Suprapubic skin (tissue), 4 donors: Measurements from ENCODE around the gene TP53BP2. TPM values are rescaled to one million over a fixed set of nuclear protein-coding genes. Genes with fewer than 3 reads are reported as not detected.

Experiments
- DNase-seq, 2 donors: peaks; one replicate each; pipeline ENCODE4 v3.0.0-alpha.2; 2019; ENCODE audit warnings: low spot score in 2 of 2
- H3K27ac ChIP-seq: fragments of 200-600 bp; sonication (generic); one replicate; pipeline ENCODE4 v1.5.1; 2019
- H3K27me3 ChIP-seq: fragments of 200-600 bp; sonication (generic); one replicate; pipeline ENCODE4 v1.5.1; 2019
- H3K36me3 ChIP-seq: fragments of 200-600 bp; sonication (generic); one replicate; pipeline ENCODE4 v1.5.1; 2019
- H3K4me1 ChIP-seq: fragments of 200-600 bp; sonication (generic); one replicate; pipeline ENCODE4 v1.5.1; 2019
- H3K4me3 ChIP-seq: fragments of 200-600 bp; sonication (generic); one replicate; pipeline ENCODE4 v1.5.1; 2019; ENCODE audit warnings: mild to moderate bottlenecking
- H3K9me3 ChIP-seq: fragments of 200-600 bp; sonication (generic); one replicate; pipeline ENCODE4 v1.5.1; 2019
- EP300 ChIP-seq: sonication (generic); formaldehyde crosslinking; IDR thresholded peaks from one replicate; pipeline ENCODE4 v1.6.1; 2017; ENCODE audit warnings: antibody characterized with exemption
- POLR2A ChIP-seq, 2 donors: fragments of 450-650 bp; IDR thresholded peaks; one replicate each; pipeline ENCODE4 v1.6.1; 2017; ENCODE audit warnings: antibody characterized with exemption in 2 of 2, mild to moderate bottlenecking in 2 of 2, moderate library complexity in 2 of 2
- POLR2AphosphoS5 ChIP-seq, 3 donors: sonication (generic); formaldehyde crosslinking; IDR thresholded peaks; one replicate each; pipeline ENCODE4 v1.6.1; 2017; ENCODE audit warnings: antibody characterized with exemption in 3 of 3
- WGBS: methylation state at CpG from one replicate; pipeline ENCODE4 v1.1.5; 2018; 5-methylcytosine and 5-hydroxymethylcytosine counted together
- total RNA-seq, 4 donors: library from RNA; depleted of rRNA; stranded (reverse); fragments of >200 nt; gene quantifications; one replicate each; pipeline ENCODE4 v1.1.0, GENCODE V29; 2016
- TF ChIP-seq, protein P1 (sequence below), 2 donors: fragments of 200-600 bp in 1 of 2; fragments of 450-650 bp in 1 of 2; sonication (generic) in 1 of 2; IDR thresholded peaks; one replicate each; pipeline ENCODE4 v1.5.1; 2016 to 2019; ENCODE audit warnings: antibody characterized with exemption in 2 of 2, mild to moderate bottlenecking in 1 of 2, moderate library complexity in 1 of 2

The TP53BP2 gene
- total RNA-seq, 4 donors from 2014 or later, result 33.2 to 80.5 (median 55.8) TPM

DNA sequence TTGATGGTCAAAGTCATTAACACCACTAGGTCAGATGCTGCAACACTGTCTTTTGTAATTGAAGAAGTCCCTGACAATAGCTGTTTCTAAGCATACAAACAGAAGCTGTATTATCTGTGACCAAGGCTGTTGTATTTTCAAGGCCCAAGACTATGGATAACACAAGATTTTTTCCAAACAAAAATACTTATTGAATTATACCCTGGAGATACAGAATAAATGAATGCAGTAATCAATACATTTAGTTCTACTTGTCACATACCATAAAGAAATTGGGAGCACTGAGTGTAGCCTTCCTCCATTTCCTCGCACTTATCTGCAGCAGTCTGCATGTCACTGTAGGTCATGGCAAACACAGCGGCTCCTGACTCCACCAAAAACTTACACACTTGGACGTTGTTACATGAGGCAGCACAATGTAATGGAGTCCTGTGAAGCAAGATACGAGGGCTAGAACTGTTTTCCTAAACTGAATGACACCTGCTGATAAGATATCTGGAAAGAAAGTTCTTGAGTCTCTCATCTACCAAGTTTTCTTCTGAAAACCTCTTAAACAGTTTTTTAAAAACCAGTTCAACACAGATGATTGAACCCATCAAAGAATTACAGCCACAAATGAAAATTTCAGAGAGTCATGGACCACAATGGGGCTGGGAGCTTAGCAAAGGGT lies 56.9 kb downstream of the TP53BP2 start:
- Histone ChIP-seq H3K27me3 (no peaks in the 10 kb centered on the region), H3K27ac (no peak overlapping the region), H3K9me3 (no peaks in the 10 kb centered on the region), H3K4me1 (no peaks in the 10 kb centered on the region), H3K36me3 (peaks cover 60% of the 10 kb centered on the region), H3K4me3 (no peak overlapping the region)
- 85% methylated on average over 4 of the region's 4 CpGs for WGBS
- TF ChIP-seq POLR2A (IDR thresholded peaks at IDR 0.05), result no peak
- TF ChIP-seq POLR2AphosphoS5 (IDR thresholded peaks at IDR 0.05), result no peak
- no peak for TF ChIP-seq EP300
- TF ChIP-seq, protein P1, sequence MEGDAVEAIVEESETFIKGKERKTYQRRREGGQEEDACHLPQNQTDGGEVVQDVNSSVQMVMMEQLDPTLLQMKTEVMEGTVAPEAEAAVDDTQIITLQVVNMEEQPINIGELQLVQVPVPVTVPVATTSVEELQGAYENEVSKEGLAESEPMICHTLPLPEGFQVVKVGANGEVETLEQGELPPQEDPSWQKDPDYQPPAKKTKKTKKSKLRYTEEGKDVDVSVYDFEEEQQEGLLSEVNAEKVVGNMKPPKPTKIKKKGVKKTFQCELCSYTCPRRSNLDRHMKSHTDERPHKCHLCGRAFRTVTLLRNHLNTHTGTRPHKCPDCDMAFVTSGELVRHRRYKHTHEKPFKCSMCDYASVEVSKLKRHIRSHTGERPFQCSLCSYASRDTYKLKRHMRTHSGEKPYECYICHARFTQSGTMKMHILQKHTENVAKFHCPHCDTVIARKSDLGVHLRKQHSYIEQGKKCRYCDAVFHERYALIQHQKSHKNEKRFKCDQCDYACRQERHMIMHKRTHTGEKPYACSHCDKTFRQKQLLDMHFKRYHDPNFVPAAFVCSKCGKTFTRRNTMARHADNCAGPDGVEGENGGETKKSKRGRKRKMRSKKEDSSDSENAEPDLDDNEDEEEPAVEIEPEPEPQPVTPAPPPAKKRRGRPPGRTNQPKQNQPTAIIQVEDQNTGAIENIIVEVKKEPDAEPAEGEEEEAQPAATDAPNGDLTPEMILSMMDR (IDR thresholded peaks at IDR 0.05), result no peak
- no peak for DNase-seq

DNA sequence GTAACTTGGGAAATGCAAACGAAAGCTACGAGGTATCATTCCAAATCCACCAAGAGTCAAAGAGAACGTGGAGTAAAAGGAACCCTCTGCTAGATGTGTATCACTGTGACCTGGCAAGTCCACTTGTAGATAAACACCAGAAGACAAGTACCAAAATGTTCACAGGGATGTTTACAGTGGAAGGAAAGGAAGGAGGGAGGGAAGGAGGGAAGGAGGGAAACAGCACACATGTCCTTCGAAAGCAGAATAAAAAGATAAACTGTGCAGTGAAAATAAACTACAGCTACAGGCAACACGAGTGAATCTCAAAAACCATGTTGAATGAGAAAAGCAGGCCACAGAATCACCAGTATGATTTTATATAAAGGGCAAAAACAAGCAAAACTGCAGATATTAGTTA lies 59.9 kb downstream of the TP53BP2 start:
- Histone ChIP-seq H3K4me3 (no peak overlapping the region), H3K27ac (no peak overlapping the region), H3K4me1 (no peaks in the 10 kb centered on the region), H3K36me3 (peaks cover 60% of the 10 kb centered on the region), H3K9me3 (no peaks in the 10 kb centered on the region), H3K27me3 (no peaks in the 10 kb centered on the region)
- DNase-seq, result no peak
- 76% methylated on average over 5 of the region's 5 CpGs for WGBS
- TF ChIP-seq POLR2AphosphoS5 (IDR thresholded peaks at IDR 0.05) (no peak), POLR2A (IDR thresholded peaks at IDR 0.05) (no peak), EP300 (no peak)
- TF ChIP-seq, protein P1 (IDR thresholded peaks at IDR 0.05), result no peak

DNA sequence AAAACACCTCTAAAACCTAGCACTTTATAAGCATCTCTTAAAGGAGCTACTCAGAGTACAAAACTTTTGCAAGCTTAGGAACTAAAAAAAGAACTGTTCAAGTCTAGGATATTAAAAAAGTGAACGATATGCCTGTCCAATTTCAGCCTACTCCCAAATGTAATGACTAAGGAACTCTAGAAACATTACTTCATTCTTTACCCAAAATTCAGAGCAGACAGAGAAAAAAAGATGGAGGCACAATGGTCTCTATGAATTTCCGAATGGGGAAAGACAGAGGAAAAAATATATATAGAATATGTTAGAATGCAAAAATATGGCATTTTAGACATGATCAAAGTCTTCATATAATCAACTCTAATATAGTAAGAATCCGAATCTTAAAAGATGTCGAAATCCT lies 61.2 kb downstream of the TP53BP2 start:
- Histone ChIP-seq H3K9me3 (no peaks in the 10 kb centered on the region), H3K27me3 (no peaks in the 10 kb centered on the region), H3K36me3 (peaks cover 66% of the 10 kb centered on the region), H3K4me3 (no peak overlapping the region), H3K4me1 (no peaks in the 10 kb centered on the region), H3K27ac (no peak overlapping the region)
- TF ChIP-seq EP300, result no peak
- TF ChIP-seq, protein P1 (IDR thresholded peaks at IDR 0.05), result no peak
- no peak for TF ChIP-seq POLR2A (IDR thresholded peaks at IDR 0.05)
- no peak for TF ChIP-seq POLR2AphosphoS5 (IDR thresholded peaks at IDR 0.05)
- no peak for DNase-seq
- WGBS, result 76% methylated on average over 4 of the region's 4 CpGs

DNA sequence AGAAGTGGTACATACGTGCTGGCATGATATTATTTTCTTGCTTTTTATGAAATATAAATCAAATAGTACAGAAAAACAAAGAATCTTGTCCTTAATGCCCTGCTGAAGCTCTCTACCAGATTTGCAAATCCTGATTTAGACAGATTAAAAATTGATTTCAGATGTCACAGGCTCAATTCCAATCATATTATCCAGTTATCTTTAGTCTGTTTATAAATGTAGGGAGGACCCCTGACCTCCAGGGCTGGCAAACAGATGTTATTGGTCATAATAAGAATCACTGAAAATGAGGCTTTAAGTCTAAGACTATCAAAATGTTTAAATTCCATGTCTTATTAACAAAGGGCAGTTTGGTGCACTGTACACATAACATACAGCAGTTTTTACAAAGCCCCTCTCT lies 62.1 kb downstream of the TP53BP2 start:
- 62% methylated on average over 1 of the region's 1 CpG for WGBS
- peaks cover 65% of the 10 kb centered on the region for H3K36me3 ChIP-seq
- TF ChIP-seq EP300, result no peak
- TF ChIP-seq, protein P1 (IDR thresholded peaks at IDR 0.05), result no peak
- H3K27ac ChIP-seq, result no peak overlapping the region
- no peak overlapping the region for H3K4me3 ChIP-seq
- H3K4me1 ChIP-seq, result no peaks in the 10 kb centered on the region
- H3K9me3 ChIP-seq, result no peaks in the 10 kb centered on the region
- no peaks in the 10 kb centered on the region for H3K27me3 ChIP-seq
- no peak for DNase-seq

DNA sequence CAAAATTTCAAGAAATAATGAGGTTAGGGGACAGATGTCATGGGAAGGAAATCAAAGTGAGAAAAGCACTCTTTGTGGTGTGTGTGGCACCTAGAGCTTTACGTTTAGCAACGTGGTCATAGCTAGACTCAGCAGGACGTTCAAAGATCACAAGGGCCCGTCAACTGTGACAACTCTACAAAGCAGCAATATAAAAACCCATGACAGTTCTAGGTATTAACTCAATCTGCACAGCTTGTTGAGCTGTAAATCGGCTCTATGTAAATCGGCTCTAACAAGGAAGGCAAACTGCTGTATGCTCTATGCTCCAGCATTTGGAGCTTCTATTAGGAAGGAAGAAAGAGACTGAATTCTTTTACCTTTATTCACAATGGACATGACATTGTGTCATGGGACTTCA lies 64.8 kb downstream of the TP53BP2 start:
- TF ChIP-seq POLR2AphosphoS5 (IDR thresholded peaks at IDR 0.05) (no peak), POLR2A (IDR thresholded peaks at IDR 0.05) (no peak), EP300 (no peak)
- TF ChIP-seq, protein P1 (IDR thresholded peaks at IDR 0.05), result no peak
- H3K9me3 ChIP-seq, result no peaks in the 10 kb centered on the region
- 85% methylated on average over 6 of the region's 6 CpGs for WGBS
- no peak for DNase-seq
- no peak overlapping the region for H3K4me3 ChIP-seq
- no peaks in the 10 kb centered on the region for H3K27me3 ChIP-seq
- H3K27ac ChIP-seq, result no peak overlapping the region
- H3K36me3 ChIP-seq, result peaks cover 63% of the 10 kb centered on the region
- no peaks in the 10 kb centered on the region for H3K4me1 ChIP-seq
